Cardiac septum (tissue), 1 donor: Measurements from ENCODE around the gene NTN4. TPM values are rescaled to one million over a fixed set of nuclear protein-coding genes. Genes with fewer than 3 reads are reported as not detected.
"Not testable (repeated sequence)": the region's sequence is repeated elsewhere in the genome, so short reads cannot be mapped to it uniquely, and the experiment has no call there.

ENCODE experiments used
- DNase-seq: peaks from one replicate; pipeline ENCODE4 v3.0.0-alpha.2; 2020; ENCODE audit warnings: low spot score
- intact Hi-C: fragments of 100-400 bp; cut with DNase I; formaldehyde crosslinking; loops from one replicate; pipeline ENCODE4 v1.14.0; 2022
- total RNA-seq: library from RNA; stranded (reverse); fragmentation: NEBNext Ultra II Directional; extraction: Animal tissue kit (Norgen Biotek cat#: 25700); gene quantifications from one replicate; pipeline ENCODE4 v1.2.1, GENCODE V29; 2021
- donor health status: DM: no; HTN: no; CAD: no.

The NTN4 gene
- total RNA-seq, 1 donor from 2014 or later = 77.8 TPM

DNA sequence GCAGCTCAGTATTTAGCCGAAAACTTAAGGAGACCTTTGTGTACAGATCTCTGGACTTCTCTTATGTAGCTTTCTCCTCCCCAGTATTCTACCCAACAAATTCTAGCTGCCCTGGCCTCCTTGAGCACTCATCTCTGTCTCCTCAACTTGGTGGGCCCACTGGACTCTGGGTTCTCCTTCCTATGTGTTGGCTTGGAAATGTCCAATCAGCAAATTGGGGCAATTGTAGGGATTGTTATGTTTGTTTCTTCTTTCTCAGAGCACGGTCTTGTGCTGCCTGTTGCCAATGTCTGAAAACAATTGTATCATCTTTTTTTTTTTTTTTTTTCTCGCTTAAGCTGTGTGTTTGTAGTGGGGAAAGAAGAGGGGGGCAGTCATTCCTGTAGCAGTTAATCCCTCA lies 30.2 kb downstream of the NTN4 start:
- intact Hi-C loops = no loop called here
- DNase-seq = no peak

DNA sequence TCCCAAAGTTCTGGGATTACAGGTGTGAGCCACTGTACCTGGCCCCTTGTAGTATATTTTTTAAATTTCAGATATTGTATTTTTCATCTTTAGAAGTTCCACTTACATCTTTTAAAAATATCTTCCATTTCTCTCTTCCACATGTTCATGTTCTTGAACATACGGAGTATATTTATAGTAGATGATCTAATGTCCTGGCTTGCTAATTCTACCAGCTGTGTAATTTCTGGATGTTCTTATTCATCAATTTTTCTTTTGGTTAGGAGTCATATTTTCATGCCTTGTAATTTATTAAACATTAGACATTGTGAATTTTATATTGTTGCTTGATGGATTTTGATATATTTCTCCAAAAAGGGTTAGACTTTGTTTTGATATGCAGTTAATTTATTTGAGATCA lies 30.8 kb downstream of the NTN4 start:
- DNase-seq = no peak
- intact Hi-C loops = no loop called here

DNA sequence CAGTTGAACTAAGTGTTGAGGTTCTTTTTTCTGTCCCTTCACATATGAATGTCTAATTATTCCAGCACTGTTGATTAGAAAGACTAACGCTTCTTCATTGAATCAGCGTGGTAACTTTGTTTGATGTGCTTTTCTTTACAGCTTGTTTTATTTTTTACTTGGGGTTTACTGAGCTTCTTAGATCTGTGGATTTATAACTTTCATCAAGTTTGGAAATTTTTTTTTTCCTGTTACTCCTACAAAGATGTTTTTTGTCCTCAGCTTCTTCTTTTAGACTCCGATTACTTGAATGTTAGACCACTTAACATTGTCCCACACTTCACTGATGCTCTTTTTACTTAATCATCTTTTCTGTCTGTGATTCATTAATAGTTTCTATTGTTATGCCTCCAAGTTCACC lies 31.5 kb downstream of the NTN4 start:
- intact Hi-C loops = no loop called here
- no peak for DNase-seq

DNA sequence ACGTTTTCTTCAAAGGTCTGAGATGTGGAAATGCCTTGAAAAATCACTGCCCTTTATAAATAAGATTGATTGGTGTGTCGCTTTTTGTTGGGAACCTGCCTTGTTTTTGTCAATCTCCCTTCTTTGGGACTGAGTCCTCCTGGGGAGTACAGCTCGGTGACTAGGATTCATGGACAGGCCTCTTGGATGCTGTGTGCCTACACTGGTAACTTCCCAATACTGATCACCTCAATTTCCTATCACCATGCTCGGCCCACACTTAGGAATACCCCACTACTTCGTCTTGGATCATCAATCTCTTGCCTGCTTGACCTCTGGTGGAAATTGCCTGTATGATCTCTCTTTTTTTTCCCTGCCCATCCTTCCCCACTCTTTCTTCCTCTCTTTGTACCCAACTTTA lies 34.2 kb downstream of the NTN4 start:
- no peak for DNase-seq
- intact Hi-C loops = no loop called here

DNA sequence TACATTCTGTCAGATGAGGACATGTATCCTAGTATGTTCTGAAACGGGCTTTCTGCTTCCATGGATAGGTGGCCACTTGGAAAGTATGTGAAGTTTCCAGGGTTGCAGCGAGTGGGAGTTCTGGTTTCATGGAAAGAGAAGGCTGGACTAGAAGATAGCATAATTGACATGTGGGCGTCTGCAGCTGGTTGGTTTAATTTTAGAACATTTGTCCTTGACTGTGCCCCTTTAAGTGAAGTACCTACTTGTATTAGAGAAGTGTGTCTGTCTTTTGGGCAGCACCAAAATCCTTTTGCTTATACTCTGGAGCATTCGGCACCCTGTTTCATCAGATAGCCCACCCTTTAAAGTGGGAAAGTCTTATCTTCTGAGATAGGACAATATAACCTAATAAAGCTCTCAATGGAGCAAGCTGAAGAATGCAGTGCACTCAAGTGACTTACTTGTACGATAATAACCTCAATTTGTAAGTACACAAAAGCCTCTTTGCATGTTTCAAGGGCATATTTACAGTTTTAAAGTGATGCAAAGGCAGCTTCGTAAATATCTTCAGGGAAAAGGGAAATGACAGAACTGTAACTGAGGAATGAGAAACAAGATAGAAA lies 35.2 kb downstream of the NTN4 start:
- DNase-seq = no peak
- intact Hi-C loops = no loop called here

DNA sequence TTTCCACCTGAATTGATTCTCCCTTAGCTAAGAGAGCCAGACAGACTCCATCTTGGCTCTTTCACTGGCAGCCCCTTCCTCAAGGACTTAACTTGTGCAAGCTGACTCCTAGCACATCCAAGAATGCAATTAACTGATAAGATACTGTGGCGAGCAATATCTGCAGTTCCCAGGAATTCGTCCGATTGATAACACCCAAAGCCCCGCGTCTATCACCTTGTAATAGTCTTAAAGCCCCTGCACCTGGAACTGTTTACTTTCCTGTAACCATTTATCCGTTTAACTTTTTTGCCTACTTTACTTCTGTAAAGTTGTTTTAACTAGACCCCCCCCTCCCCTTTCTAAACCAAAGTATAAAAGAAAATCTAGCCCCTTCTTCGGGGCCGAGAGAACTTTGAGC lies 44.5 kb downstream of the NTN4 start:
- intact Hi-C loops = not testable (repeated sequence)

DNA sequence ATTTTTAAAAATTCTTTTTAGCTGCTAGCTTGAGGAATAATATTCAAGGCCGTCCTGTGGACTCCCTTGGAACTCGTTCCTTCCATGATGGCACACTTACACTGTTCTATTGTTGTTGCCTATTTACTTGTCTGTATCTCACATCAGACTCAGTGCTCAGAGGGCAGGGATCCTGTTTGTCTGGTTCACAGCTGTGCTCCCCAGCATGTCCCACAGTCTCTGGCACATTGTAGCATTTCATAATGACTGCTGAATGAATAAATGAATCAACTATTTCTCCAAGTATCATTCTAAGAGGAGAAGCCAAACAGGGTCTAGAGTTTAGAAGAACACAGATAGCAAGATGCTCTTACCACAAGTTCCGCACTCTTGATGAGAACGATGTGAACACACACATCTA lies 48.0 kb downstream of the NTN4 start:
- no peak for DNase-seq

More for the DNA sequence above, 44.5 kb downstream of the NTN4 start:
- DNase-seq = not testable (repeated sequence)

DNA sequence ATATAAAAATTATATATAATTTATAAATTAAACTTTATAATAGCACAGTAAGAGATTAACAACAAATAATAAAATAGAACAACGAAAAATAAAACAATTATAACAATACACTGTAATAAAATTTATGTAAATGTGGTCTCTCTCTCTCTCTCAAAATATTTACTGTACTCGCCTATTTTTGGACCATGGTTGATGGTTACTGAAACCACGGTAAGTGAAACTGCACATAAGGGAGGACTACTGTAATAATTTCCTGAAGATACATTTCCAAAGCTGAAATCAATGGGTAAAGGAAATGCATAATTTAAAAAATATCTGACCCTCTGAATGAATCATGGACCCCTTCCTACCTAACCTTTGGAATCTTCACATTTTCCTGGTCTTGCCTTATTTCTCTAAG lies 48.9 kb downstream of the NTN4 start:
- DNase-seq = no peak
- intact Hi-C loops = no loop called here

More for the DNA sequence above, 48.0 kb downstream of the NTN4 start:
- intact Hi-C loops = no loop called here

DNA sequence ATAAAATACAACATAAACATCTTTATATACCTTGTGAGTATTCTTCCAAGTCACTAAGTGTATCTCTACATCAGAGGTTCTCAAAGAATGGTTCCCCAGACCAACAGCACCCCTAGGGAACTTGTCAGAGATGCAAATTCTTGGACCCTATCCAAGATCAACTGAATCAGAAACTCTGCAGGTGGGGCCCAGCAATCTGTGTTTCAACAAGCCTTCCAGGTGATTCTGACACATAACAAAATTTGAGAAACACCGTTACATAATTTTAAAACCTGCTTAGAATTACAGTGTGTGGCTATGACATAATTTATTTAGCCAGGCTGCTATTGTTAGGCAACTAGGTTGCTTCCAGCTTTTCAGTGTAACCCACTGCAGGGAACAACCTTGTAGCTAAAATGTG lies 49.8 kb downstream of the NTN4 start:
- intact Hi-C loops = no loop called here

DNA sequence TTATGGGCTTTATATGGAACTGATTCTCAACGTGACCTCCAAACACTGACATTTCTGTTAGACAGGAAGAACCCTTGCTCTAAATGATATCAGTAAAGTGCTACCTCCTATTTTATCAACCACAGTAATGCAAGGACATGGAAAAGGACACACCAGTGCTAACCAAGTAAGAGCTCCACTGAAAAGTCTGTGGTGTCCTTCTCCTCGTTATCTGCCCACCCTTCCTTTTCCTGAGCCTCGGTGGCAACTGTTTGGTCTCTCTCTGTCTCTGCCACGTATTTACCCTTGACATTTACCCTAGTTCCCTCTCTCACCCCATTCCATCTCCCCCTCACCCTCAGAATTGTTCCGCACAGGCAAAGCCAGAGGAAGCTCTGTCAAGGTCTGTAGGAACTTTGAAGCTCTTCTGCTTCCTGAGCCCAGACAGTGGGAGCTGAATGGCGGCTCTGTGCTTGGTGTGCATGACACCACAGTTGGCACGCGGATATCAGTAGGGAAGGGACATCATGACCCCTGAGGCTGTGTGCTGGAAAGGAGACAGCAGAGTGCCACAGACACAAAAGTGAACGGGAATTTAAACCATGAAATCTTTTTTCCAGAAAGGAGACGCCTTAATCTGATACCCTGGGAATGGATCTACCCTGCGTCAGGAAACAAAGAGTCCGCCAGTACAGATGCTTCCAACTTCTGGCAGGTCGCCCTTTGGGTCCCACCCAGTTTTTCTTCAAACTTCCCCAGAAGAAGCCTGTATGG lies 50.8 kb downstream of the NTN4 start:
- intact Hi-C loops = loop anchor here (5.0 kb wide), 1 partner anchor 48 kb away; no protein-coding TSS in a partner anchor
- no peak for DNase-seq

More for the DNA sequence above, 49.8 kb downstream of the NTN4 start:
- DNase-seq = no peak

DNA sequence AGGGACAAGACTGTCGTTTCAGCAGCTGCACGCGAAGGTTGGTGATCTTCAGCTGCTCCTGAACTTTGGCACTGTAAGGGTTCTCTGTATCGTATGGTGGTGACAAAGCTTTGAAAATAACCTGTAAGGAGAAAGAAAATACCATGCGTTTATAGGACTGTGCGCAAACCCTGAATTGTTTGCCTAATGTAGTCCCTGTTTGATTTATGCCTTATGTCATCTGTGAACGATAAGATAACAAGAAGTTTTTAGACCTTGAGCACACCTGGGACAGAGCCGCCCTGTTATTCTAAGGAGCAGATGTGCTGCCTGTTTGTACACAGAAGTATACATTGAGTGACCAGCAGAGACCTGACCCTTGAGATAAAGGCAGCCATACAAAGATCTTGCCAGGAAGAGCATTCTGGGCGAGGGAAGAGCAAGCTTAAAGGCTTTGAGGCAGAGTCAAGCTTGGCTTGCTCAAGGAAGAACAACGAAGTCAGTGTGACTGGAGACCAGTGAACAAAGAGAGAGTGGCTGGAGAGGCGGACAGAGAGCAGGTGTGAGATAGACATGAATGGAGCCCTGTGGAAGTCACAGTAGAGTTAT lies 52.4 kb downstream of the NTN4 start:
- intact Hi-C loops = loop anchor here (5.0 kb wide), 1 partner anchor 49 kb away; no protein-coding TSS in a partner anchor
- no peak for DNase-seq

DNA sequence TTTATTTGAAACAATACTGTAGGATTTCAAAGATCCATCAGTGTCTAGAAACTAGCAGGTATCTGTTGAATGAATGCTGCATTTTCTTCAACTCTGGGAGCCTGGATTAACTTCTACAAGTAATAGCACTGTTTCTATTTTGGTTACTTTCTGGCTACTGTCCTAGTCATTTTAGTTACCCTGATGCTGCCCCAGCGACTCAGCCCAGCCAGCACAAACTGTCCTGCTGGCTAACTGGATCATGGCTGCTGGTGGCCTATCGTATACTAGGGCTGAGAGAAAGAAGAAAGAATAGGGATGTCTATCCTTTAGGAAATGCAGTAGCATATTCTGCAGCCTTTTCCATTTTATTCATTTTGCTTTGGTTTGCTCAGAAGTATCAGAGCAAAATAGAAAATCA lies 53.9 kb downstream of the NTN4 start:
- DNase-seq = no peak
- intact Hi-C loops = loop anchor here (5.0 kb wide), 1 partner anchor 51 kb away; no protein-coding TSS in a partner anchor

DNA sequence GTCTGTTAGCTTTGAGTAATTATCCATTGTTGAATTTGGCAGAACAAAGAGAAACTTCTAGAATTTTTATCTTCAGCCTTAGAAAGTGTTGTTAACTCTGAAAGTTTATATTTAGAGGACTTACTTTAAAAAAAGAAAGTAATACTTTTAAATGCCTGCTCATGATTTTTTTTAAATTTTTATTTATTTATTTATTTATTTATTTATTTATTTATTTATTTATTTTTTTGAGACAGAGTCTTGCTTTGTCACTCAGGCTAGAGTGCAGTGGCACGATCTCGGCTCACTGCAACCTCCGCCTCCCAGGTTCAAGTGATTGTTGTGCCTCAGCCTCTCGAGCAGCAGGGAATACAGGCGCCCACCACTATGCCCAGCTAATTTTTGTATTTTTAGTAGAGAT lies 54.8 kb downstream of the NTN4 start:
- DNase-seq = not testable (repeated sequence)
- intact Hi-C loops = loop anchor here (5.0 kb wide), 1 partner anchor 52 kb away; no protein-coding TSS in a partner anchor

DNA sequence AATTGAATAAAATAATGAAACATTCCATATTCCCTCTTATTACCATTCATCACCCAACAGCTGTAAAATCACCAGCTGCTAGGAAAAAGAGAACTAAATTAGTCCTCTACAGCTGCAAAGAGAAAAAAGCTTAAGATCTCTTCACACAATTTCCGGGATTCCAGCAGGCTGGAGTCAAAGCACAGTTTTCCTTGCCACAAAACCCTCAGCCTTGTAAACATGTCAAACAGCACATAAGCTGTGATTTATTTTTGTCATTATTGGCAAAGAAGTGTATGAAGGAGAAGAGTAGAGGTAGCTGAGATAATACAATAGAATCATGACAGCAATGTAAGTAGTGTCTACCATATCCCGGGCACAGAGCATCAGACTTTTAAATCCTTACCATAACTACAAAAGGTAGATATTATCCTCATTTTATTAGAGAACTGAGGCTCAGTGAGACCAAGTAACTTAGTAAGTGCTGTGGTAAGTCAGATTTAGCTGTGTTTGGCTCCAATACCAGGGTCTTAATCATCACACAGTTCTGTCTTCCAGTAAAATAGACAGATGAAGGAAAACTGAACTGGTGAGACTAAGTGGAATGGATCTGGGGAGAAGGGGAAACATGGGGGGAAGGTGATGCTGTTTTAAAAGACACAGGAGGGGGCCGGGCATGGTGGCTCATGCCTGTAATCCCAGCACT lies 57.3 kb downstream of the NTN4 start:
- DNase-seq = no peak
- intact Hi-C loops = no loop called here

DNA sequence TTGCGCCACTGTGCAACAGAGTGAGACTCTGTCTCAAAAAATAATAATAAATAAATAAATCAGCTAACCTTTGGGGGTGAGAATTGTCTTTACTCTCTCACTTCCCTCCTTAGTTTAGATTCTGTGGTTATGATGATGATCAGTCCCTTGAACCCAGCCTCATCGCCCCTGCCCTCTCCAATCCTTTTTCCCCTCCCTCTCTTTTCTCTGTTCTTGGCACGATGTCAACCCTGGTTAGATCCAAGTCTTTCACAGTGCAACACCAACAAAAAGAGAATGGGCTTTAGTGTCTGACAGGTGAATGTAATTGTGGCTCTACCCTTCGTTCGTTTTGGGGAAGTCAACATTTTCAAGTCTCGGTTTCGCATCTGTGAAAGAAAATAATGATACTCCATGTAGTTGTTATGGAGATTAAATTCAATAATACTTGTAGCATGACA lies 59.0 kb downstream of the NTN4 start:
- intact Hi-C loops = no loop called here
- DNase-seq = no peak

DNA sequence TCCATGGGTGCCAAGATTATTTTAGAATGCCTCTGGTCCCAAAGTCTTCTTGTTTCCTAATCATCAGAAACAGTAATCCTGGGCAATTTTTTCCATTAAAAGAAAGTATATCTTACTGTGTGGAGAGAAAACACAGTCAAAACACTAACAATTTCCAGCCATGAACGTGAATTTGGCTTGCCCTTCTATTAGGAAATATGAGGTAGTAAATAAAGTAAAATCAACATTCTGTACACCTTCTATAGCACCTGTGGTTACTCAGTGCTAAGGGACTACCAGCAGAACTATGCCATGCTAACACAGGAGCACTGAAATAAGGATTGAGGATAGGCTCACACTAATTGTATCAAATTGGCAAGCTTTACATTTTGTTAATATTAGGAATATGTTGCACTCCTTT lies 60.1 kb downstream of the NTN4 start:
- intact Hi-C loops = no loop called here
- DNase-seq = no peak

DNA sequence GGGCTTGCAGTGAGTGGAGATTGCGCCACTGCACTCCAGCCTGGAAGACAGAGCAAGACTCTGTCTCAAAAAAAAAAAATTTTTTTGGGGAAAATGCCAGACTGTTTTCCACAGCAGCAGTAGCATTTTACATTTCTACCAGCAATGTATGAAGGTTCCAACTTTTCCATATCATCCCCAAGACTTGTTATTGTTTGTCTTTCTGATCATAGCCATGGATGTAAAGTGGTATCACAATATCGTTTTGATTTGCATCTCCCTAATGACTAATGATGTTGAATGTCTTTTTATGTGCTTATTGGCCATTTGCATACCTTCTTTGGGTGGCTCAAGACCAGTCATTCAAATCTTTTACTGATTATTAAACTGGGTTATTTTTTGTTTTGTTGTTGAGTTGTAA lies 63.7 kb downstream of the NTN4 start:
- no peak for DNase-seq
- intact Hi-C loops = no loop called here

DNA sequence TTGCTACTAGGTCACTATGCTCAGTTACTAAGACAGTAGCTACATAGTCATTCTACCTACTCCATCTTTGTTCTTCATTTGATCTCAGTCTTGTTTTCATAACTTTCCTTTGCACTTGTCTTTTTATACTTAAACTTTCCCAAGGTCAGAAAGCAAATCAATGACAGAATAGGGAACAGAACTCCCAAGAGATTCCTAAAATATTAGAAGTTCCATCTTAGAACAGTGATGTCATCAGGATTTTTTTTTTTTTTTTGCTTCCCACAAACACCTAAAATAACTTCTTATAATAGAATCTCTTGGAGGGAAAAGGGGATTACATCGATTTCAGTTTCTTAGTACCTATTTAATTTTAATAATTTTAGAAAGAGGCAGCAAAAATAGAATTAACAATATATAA lies 65.8 kb downstream of the NTN4 start:
- intact Hi-C loops = no loop called here
- DNase-seq = no peak

DNA sequence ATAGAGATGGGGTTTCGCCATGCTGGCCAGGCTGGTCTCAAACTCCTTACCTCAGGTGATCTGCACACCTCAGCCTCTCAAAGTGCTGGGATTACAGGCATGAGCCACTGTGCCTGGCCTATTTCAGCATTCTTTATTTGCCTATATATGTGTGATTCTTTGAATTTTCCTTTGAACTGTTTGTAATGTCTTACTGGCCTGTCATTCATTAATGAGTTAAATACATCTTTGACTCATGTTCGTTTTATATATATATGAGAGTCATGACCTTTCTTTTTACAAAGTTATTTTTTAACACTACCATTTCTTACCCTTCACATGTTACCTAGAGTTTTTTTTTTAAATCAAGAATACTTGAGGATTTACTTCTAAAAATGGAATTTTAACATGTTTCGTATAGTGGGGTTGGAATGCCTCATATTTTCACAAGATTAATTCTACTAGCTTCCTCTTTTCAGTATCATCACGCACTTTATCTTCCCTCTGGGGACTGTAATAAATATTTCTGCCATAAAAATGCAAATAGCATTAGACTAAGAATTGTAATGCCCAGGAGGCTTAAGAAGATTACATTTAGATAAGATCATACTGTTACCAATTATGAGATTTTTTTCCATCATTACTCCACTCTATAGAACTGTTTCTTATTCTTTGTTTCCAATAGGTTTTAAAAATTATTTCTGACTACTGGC lies 66.7 kb downstream of the NTN4 start:
- DNase-seq = no peak
- intact Hi-C loops = no loop called here

DNA sequence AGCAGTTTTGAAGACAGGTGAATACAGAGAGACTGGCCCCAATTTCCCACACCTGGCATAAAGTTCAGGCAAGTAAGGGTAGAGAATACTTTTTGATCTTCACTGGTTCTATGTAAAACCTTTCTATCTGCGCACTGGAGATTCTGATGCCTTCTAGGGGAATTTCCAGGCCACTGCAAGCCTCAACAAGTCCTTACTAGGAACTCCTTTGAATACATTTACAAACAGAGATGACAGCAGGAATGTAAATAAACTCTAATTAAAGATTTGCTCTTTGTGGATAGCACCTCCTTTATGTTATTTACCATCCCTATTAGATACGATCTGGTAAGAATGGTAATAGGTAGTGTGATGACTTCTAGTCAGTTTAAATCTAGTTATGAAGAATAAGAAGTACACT lies 69.2 kb downstream of the NTN4 start:
- intact Hi-C loops = no loop called here
- no peak for DNase-seq
